GM23338 (cell line): ENCODE results near the gene YIPF5. TPM values are rescaled to one million over a fixed set of nuclear protein-coding genes. Genes with fewer than 3 reads are reported as not detected.

ENCODE experiments used
- ATAC-seq: fragments of 200-7000 bp; cut with Tn5 transposase; 3 replicates; pipeline ENCODE4 v1.9.1; 2020
- DNase-seq: peaks from one replicate; pipeline ENCODE4 v3.0.0-alpha.2; 2015; ENCODE audit warnings: low spot score
- H2AFZ ChIP-seq: fragments of 200-600 bp; sonication (generic); 2 replicates; pipeline ENCODE4 v1.8.0; 2016; ENCODE audit warnings: antibody characterized with exemption, mild to moderate bottlenecking, moderate library complexity
- H3F3A ChIP-seq: fragments of 200-600 bp; sonication (generic); replicated peaks from 2 replicates; pipeline ENCODE4 v1.8.0; 2017; ENCODE audit warnings: antibody characterized with exemption, mixed run types, low read depth
- H3K27ac ChIP-seq: fragments of 200-600 bp; sonication (generic); 2 replicates; pipeline ENCODE4 v1.6.1; 2016; ENCODE audit warnings: low read depth
- H3K27me3 ChIP-seq: fragments of 200-600 bp; sonication (generic); 2 replicates; pipeline ENCODE4 v1.8.0; 2016; ENCODE audit warnings: mild to moderate bottlenecking, mixed run types, moderate library complexity; ENCODE audit not compliant: insufficient read depth
- H3K36me3 ChIP-seq: fragments of 200-600 bp; sonication (generic); 2 replicates; pipeline ENCODE4 v1.8.0; 2016; ENCODE audit warnings: mild to moderate bottlenecking; ENCODE audit not compliant: insufficient read depth
- H3K4me1 ChIP-seq: fragments of 200-600 bp; sonication (generic); 2 replicates; pipeline ENCODE4 v1.8.0; 2016; ENCODE audit warnings: mild to moderate bottlenecking, moderate library complexity; ENCODE audit not compliant: insufficient read depth
- H3K4me2 ChIP-seq: fragments of 200-600 bp; sonication (generic); 2 replicates; pipeline ENCODE4 v1.7.1; 2017; ENCODE audit warnings: mixed run types
- H3K4me3 ChIP-seq: fragments of 200-600 bp; sonication (generic); 2 replicates; pipeline ENCODE4 v1.6.1; 2016; ENCODE audit warnings: mixed run types
- H3K79me2 ChIP-seq: fragments of 200-600 bp; sonication (generic); replicated peaks from 2 replicates; pipeline ENCODE4 v1.8.0; 2017; ENCODE audit warnings: mild to moderate bottlenecking; ENCODE audit not compliant: insufficient read depth
- H3K9me2 ChIP-seq: fragments of 200-600 bp; sonication (generic); 2 replicates; pipeline ENCODE4 v1.8.0; 2017; ENCODE audit not compliant: insufficient read depth
- H4K20me1 ChIP-seq: fragments of 200-600 bp; sonication (generic); replicated peaks from 2 replicates; pipeline ENCODE4 v1.8.0; 2017; ENCODE audit warnings: mild to moderate bottlenecking; ENCODE audit not compliant: insufficient read depth
- H3K27ac Mint-ChIP-seq: 2 replicates; pipeline ENCODE4 v1.8.0; 2020; ENCODE audit warnings: inconsistent platforms, mild to moderate bottlenecking, moderate library complexity, mixed read lengths
- H3K27me3 Mint-ChIP-seq: 3 replicates; pipeline ENCODE4 v1.8.0; 2022; ENCODE audit warnings: low read depth, mild to moderate bottlenecking, moderate library complexity, mixed read lengths, inconsistent platforms; ENCODE audit not compliant: insufficient read depth, poor library complexity
- H3K36me3 Mint-ChIP-seq: 3 replicates; pipeline ENCODE4 v1.8.0; 2021; ENCODE audit warnings: low read depth, mild to moderate bottlenecking, inconsistent platforms, moderate library complexity, mixed read lengths
- H3K4me1 Mint-ChIP-seq: 3 replicates; pipeline ENCODE4 v1.8.0; 2020; ENCODE audit warnings: mild to moderate bottlenecking, inconsistent platforms, mixed read lengths
- H3K4me3 Mint-ChIP-seq: 3 replicates; pipeline ENCODE4 v1.8.0; 2021; ENCODE audit warnings: moderate library complexity, mild to moderate bottlenecking, inconsistent platforms, mixed read lengths
- H3K9me3 Mint-ChIP-seq: 3 replicates; pipeline ENCODE4 v1.8.0; 2020; ENCODE audit warnings: moderate library complexity, mild to moderate bottlenecking, inconsistent platforms, mixed read lengths
- CREB1 ChIP-seq: fragments of 250-450 bp; sonication (Bioruptor Pico); IDR thresholded peaks from 2 replicates; pipeline ENCODE4 v1.5.0; 2020; ENCODE audit warnings: low read depth, mild to moderate bottlenecking, moderate library complexity
- CTCF ChIP-seq, 2 experiments: fragments of 200-600 bp in 1 of 2; sonication (generic) in 1 of 2; conservative IDR thresholded peaks; 2 replicates each; pipeline versions ENCODE4 v1.5.1 to v1.6.1; 2016 to 2017; ENCODE audit warnings: antibody characterized with exemption in 2 of 2, low read depth in 2 of 2, mild to moderate bottlenecking in 2 of 2, moderate library complexity in 1 of 2
- ETS1 ChIP-seq: IDR thresholded peaks from 2 replicates; pipeline ENCODE4 v1.6.1; 2016; ENCODE audit warnings: antibody characterized with exemption
- EZH2 ChIP-seq: fragments of 200-600 bp; sonication (generic); IDR thresholded peaks from one replicate; pipeline ENCODE4 v1.8.0; 2017; ENCODE audit warnings: antibody characterized with exemption, mild to moderate bottlenecking, low read depth; ENCODE audit not compliant: unreplicated experiment
- EZH2phosphoT487 ChIP-seq: fragments of 200-600 bp; sonication (generic); IDR thresholded peaks from one replicate; pipeline ENCODE4 v1.8.1; 2018; ENCODE audit warnings: antibody characterized with exemption; ENCODE audit not compliant: unreplicated experiment
- JUNB ChIP-seq: IDR thresholded peaks from one replicate; pipeline ENCODE4 v1.6.1; 2016; ENCODE audit warnings: antibody characterized with exemption; ENCODE audit not compliant: unreplicated experiment
- NANOG ChIP-seq: IDR thresholded peaks from 2 replicates; pipeline ENCODE4 v1.6.1; 2016; ENCODE audit warnings: antibody characterized with exemption, borderline replicate concordance
- POLR2AphosphoS5 ChIP-seq: IDR thresholded peaks from 2 replicates; pipeline ENCODE4 v1.6.1; 2016; ENCODE audit warnings: antibody characterized with exemption, low read depth
- REST ChIP-seq: IDR thresholded peaks from one replicate; pipeline ENCODE4 v1.6.1; 2018; ENCODE audit warnings: antibody characterized with exemption; ENCODE audit not compliant: unreplicated experiment
- STAT1 ChIP-seq: IDR thresholded peaks from one replicate; pipeline ENCODE4 v1.6.1; 2016; ENCODE audit warnings: antibody characterized with exemption; ENCODE audit not compliant: unreplicated experiment
- ZNF114 ChIP-seq: fragments of 250-450 bp; sonication (Bioruptor Pico); IDR thresholded peaks from 2 replicates; pipeline ENCODE4 v1.5.0; 2020; ENCODE audit warnings: mild to moderate bottlenecking, moderate library complexity
- ZNF331 ChIP-seq: fragments of 250-450 bp; sonication (Bioruptor Pico); IDR thresholded peaks from 2 replicates; pipeline ENCODE4 v1.5.0; 2020; ENCODE audit warnings: low read depth, mild to moderate bottlenecking, moderate library complexity
- ZNF462 ChIP-seq: fragments of 250-450 bp; sonication (Bioruptor Pico); IDR thresholded peaks from 2 replicates; pipeline ENCODE4 v1.5.0; 2020; ENCODE audit warnings: mild to moderate bottlenecking, moderate library complexity
- polyA plus RNA-seq: library from polyadenylated mRNA; unstranded; fragments of >200 nt; fragmentation: Nextera tagmentation; extraction: Ambion mirVana; gene quantifications from 2 replicates; pipeline ENCODE4 v1.2.1, GENCODE V29; 2016
- total RNA-seq: library from RNA; depleted of rRNA; stranded (reverse); fragments of >200 nt; shearing (Covaris generic); gene quantifications from 2 replicates; pipeline ENCODE4 v1.2.3, GENCODE V29; 2014

YIPF5 gene
- total and polyA plus RNA-seq, 2 experiments from 2014 or later, result 28.1 to 46.5 TPM

- no peaks in the 10 kb centered on the region for H4K20me1 ChIP-seq
- Mint-ChIP-seq H3K27ac (no peak overlapping the region), H3K36me3 (no peaks in the 10 kb centered on the region), H3K9me3 (no peaks in the 10 kb centered on the region), H3K4me3 (no peak overlapping the region), H3K4me1 (no peaks in the 10 kb centered on the region), H3K27me3 (peaks cover 2% of the 10 kb centered on the region)
- H3K4me1 ChIP-seq, result no peaks in the 10 kb centered on the region
- no peaks in the 10 kb centered on the region for H3K27me3 ChIP-seq
- H3K9me2 ChIP-seq, result no peaks in the 10 kb centered on the region
- no peak overlapping the region for H3K4me2 ChIP-seq
- H2AFZ ChIP-seq, result no peak overlapping the region
- H3K36me3 ChIP-seq, result no peaks in the 10 kb centered on the region
- H3K79me2 ChIP-seq, result no peaks in the 10 kb centered on the region
- DNase-seq (no peak), ATAC-seq (no peak)
- H3K4me3 ChIP-seq, result no peak overlapping the region
- no peak for TF ChIP-seq NANOG
- no peak for TF ChIP-seq JUNB
- no peak for TF ChIP-seq EZH2
- TF ChIP-seq POLR2AphosphoS5, result no peak
- no peak for TF ChIP-seq ZNF114 (CRISPR knock-in tag)
- TF ChIP-seq EZH2phosphoT487, result no peak
- no peak for TF ChIP-seq ETS1
- no peak for TF ChIP-seq REST
- no peak for TF ChIP-seq CTCF (conservative IDR thresholded peaks at IDR 0.05; ENCODE audit: low read depth in 2 of 2)
- no peak for TF ChIP-seq ZNF331 (CRISPR knock-in tag)
- no peak for TF ChIP-seq CREB1
- no peak for TF ChIP-seq STAT1
- no peak for TF ChIP-seq ZNF462 (CRISPR knock-in tag)
- H3F3A ChIP-seq, result no peaks in the 10 kb centered on the region
- H3K27ac ChIP-seq, result no peak overlapping the region
These were observed 23.7 kb upstream of the YIPF5 start for GRCh38 chr5:144194144-144194543.
